CD1c-positive myeloid dendritic cell (primary cell): ENCODE results near the gene TFDP2.
"Not testable (repeated sequence)": the region's sequence is repeated elsewhere in the genome, so short reads cannot be mapped to it uniquely, and the experiment has no call there.

Experiments
- DNase-seq: peaks from one replicate; pipeline ENCODE4 v3.0.0-alpha.2; 2016; ENCODE audit errors: extremely low spot score

The TFDP2 gene

DNA sequence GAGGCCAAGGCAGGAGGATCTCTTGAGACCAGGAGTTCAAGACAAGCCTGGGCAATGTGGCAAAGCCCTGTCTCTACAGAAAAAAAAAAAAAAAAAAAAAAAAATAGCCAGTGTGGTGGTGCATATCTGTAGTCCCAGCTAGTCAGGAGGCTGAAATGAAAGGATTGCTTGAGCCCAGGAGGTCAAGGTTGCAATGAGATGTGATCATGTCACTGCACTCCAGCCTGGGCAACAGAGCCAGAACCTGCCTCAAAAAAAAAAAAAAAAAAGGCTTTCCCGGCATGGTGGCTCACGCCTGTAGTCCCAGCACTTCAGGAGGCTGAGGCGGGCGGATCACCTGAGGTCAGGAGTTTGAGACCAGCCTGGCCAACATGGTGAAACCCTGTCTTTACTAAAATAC is 73.7 kb downstream of the TFDP2 start:
- not testable (repeated sequence) for DNase-seq

DNA sequence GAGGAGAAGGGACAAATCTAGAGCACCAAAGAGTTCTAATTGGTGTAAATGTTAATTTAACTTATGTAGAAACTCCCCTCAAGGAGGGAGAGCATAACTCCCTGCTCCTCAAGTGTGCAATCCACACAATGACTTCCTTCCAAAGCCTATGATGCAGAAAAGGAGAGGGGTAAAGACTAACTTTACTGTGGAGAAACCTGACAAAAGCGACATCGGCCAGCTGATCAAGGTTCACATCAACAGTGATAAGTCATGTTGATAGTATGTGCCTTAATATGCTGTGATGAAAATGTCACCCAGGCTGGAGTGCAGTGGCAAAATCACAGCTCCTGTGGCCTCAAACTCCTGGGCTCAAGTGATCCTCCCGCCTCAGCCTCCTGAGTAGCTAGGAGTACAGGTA is 76.5 kb downstream of the TFDP2 start:
- no peak for DNase-seq

DNA sequence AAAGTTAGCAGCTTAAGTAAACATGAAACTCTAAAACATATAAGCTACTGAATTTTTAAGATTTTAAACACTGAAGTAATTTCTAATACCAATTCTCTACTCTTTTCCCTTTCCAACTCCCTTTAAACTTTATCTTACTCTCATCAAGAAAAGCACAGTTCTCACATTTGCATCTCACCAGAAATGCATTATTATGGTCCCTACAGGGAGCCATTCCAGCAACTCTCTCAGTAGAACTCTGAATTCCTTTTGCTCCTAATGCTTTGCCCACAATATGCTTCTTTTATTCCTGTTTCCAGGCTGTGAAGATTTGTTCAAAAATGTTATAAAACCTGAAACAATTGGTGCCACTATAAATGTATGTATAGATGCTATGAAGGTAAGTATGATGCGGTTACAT is 83.4 kb downstream of the TFDP2 start:
- DNase-seq, result no peak

DNA sequence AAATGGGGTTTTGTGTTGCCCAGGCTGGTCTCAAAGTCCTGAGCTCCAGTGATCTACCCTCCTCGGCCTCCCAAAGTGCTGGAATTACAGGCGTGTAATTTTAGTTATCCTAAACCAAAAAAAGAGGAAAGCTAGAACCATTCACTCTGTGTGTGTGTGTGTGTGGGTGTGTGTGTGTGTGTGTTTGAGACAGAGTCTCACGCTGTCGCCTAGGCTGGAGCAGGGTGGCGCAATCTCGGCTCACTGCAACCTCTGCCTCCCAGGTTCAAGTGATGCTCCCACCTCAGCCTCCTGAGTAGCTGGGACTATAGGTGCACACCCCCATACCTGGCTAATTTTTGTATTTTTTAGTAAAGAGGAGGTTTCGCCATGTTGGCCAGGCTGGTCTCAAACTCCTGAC is 84.0 kb downstream of the TFDP2 start:
- DNase-seq, result no peak

DNA sequence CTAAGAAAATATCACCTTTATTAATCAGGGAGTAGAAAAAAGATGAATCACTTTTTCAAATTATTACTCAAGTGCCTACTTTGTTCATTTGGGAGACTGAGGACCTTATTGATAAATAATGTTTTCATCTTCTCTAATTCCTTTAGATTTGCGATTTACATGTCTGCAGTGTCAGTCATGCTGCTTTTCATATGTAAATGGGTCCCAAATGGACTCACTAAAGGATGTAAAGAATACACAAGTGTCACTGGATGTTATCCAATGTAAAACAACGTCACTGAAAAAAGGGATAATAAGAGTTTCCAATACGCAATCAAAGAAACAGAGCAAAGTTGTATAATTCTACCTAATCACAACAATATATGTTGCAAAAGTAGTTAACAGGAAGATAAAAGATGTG is 84.9 kb downstream of the TFDP2 start:
- no peak for DNase-seq

DNA sequence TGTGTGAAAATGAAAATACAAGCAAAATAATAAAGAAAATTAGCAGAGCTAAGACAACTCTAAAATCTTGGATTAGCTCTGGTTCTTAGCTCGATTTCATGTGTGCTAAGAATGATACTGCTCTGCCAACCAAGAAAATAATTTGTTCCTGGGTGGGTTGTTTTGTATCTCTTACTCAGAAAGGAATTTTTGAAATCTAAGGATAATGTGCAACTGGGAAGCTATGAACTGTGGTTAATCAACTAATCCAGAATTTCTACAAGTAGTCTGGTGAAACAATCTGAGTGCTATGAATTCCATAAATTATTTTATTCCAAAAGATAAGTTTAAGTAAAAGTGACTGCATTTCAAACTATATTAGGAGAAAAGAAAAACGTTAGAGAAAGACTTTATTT is 92.0 kb downstream of the TFDP2 start:
- no peak for DNase-seq

DNA sequence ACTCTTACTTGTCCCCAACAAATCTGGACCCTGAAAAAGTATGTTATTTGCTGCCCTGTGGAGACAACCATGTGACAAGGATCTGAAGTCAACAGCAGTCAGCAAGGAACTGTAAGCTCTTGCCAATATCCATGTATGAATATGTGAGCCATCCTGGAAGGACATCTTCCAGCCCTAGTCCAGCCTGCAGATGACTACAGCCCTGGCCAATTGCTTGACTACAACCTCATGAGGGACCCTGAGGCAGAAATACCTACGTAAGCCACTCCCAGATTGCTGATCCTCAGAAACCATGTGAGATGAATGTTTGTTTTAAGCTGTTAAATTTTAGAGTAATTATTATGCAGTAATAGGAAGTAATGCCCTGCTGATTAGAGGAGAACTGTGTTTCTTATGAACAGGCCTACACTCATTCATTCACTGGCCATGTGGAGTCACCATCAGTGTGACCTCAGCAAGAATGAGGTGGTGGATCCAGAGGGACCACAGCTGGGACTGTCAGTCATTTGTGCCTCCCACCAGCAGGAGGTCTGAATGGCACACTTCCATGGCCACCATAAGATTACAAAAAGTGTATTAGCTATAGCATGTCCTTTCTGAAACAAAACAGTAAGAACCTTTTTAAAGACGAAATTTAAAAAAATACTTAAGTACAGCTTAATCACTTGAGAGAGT is 92.6 kb downstream of the TFDP2 start:
- no peak for DNase-seq

DNA sequence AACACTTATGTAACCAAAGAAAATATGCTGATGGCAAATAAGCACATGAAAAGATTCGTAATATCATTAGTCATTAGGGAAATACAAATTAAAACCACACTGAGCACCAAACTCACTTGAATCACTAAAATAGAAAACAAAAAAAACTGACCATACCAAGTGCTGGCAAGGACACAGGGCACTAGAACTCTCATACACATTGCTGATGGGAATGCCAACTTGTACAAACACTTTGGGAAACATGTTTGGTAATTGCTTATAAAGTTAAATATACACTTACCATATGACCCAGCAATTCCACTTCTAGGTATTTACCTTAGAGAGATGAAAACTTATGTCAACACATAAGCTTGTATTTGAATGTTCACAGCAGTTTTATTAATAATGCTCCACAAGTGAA is 95.5 kb downstream of the TFDP2 start:
- no peak for DNase-seq

DNA sequence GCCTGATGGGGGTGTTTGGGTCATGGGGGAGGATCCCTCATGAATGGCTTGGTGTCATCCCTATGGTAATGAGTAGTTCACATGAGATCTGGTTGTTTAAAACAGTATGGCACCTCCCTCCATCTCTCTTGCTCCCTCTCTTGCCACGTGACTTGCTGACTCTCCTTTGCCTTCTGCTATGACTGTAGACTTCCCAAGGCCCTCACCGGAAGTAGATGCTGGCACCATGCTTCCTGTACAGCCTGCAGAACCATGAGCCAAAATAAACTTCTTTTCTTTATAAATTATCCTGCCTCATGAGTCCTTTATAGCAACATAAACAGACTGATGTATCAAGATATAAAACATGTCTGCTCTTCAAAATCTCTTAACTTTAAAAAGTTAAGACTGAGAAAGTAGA is 96.1 kb downstream of the TFDP2 start:
- DNase-seq, result no peak

DNA sequence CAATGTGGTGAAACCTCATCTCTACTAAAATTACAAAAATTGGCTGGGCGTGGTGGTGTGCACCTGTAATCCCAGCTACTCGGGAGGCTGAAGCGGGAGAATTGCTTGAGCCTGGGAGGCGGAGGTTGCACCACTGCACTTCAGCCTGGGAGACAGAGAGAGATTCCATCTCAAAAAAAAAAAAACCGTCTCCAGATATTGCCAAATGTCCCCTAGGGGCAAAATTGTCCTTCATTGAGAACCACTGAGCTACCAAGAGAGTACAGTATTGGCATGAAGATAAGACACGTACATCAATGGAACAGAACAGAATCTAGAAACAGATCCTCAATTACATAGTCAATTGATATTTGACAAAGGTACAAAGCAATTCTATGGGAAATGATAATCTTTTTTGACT is 98.0 kb downstream of the TFDP2 start:
- no peak for DNase-seq

DNA sequence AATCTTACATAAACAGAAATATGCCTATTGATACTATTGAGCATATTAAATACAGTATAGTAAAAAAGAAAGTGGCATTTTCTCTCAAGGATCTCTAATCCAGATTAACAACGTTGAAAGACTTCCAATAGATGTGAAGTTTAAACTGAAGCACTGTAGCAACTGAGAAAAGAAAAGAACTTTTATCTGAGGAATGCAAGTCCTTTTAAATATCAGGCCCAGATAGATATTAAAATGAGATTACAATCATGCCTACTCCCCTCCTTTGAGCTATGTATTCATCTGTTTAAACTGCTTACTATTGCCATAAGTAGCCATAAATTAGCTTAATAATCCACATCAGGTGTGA is 102.3 kb downstream of the TFDP2 start:
- no peak for DNase-seq

DNA sequence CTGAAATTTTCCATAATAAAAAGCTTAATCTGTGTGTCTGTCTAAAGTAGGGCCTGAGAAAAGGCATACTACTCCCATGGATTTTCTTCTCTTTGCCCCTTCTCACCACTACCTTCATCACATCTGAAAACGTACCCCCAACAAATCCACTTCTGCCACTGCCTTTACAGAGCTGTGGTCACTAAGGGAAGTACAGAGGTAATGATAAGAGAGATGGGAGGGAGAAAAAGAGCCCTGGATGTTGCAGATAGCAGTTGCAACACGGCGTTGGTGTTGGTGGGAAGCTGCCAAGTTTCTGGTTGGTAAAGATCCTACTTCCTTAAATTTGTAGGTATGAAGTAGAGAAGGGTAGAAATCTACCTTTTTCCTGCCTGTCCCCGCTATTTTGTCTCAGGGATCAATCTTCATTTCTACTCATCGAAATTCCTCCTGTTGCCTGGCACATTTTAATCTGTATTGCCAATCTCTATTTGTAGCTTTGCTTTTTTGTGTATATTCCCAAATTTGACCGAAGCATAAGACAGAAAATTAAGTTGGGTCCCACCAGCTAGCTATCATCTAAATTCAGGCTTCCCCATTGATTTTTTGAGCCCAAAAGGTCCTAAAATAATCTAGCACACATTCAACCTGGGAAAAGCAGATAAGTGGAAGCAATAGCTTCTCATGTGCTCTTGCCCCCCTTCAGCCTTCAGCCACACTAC is 102.9 kb downstream of the TFDP2 start:
- no peak for DNase-seq

DNA sequence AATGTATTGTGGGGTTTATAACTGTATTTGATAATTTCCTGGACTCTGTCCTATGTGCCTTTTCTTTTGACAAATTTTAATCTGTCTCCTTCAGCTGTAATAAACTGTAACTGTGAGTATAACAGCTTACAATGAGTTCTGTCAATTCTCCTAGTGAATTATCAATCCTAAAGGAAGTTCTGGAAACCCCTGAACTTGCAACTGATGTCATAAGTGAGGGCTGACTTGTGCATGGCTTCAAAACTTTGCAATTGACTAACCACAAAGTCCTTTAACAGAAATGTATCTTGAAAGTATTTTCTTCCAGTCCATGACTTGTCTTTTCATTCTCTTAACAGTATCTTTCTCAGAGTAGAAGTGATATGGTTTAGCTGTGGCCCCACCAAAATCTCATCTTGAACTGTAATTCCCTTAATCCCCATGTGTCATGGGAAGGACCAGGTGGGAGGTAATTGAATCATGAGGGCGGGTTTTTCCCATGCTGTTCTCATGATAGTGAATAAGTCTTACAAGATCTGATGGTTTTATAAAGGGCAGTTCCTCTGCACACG is 108.3 kb downstream of the TFDP2 start:
- no peak for DNase-seq

DNA sequence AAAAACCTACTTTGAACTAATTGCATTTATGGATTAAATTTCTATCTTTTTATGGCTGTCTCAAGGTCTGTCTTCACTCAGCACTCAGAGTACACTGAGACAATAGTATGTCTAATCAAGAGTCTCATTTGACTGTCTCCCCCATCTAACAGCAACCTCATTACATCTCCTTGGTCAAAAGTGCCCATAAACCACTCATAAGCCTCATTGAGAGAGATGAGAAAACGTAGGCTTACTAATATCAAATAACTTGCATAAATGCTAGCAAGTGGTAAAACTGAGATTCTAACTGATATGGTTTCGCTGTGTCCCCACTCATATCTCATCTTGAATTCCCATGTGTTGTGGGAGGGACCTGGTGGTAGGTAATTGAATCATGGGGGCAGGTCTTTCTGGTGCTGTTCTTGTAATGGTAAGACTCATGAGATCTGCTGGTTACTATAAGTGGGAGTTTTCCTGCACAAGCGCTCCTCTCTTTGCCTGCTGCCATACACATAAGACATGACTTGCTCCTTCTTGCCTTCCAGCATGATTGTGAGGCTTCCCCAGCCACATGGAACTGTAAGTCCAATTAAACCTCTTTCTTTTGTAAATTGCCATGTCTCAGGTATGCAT is 113.9 kb downstream of the TFDP2 start:
- DNase-seq, result no peak

DNA sequence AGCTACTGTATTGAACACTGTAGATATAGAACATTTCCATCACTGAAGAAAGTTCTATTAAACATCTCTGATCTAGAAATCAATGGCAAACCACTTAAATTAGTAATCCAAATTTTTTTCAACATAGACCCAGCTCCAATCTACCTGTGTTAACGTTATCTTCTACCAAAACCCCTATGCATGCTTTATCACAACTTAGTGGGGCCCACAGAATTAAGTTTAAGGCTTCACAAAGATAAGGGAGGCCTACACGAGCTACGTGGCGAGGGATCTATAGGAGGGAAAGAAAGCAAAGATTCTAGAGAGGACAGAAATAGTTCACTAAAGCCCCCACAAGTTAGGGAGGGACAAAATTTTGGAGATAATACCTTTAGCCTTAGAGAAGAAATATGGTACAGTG is 116.1 kb downstream of the TFDP2 start:
- no peak for DNase-seq

DNA sequence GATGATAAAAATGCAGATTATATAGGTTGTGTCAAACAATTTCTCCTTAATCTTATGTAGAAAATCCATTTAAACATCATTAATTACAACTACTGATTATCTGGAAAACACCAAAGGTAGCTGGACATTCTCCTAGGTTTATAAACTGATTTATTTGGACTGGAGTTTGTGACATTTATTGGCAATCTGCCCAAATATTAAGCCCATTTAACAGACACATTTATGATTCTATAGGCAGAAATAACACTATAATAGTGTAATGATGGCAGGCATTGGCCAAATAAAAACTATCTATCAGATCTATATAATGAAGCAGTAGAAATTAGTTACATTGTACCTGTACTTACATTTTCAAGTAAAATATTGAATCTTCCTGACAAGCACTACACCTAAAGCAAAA is 117.8 kb downstream of the TFDP2 start:
- no peak for DNase-seq

DNA sequence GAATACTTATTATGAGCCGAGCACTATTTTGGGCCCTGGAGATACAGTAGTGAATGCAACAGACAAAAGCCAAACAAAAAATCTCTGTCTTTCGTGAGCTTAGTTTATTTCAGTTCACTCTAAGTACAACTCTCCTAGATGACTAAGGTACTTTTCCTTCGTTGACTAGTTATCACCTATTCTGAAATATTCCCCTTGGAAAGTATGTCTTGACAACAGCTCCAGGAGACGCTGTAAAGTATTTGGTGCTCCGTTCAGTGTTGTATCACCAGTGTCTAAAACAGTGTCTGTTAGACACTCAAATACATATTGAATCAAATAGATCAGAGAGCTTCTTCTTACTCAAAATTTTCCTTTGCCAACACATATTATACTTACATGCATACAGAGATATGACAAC is 119.6 kb downstream of the TFDP2 start:
- no peak for DNase-seq

DNA sequence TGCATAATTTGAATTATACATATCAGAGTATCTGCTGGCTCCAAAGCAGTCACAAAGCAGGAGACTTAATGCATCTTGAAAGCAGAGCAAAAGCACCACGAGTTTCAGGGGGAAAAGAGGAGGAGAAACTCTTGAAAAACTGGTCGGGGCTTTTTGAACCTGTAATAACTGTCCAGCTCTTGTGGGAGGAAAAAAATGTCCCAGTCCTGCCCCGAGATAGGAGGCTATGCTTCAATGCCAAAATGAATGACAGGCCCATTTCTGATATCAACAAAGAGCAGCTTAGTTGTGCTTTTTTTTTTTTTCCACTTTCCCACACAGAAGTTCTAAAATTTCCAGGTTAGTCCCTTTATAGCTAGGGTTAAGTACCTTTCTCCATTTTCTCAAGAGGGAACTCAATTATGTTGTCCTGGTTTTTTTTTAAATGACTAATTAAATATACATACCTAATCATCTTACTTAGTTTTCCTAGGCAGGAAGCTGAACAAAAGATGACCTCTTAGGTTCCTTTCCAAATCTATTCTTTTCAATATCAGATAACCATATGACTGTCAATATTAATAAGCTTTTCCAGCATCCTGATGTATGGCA is 120.2 kb downstream of the TFDP2 start:
- no peak for DNase-seq

DNA sequence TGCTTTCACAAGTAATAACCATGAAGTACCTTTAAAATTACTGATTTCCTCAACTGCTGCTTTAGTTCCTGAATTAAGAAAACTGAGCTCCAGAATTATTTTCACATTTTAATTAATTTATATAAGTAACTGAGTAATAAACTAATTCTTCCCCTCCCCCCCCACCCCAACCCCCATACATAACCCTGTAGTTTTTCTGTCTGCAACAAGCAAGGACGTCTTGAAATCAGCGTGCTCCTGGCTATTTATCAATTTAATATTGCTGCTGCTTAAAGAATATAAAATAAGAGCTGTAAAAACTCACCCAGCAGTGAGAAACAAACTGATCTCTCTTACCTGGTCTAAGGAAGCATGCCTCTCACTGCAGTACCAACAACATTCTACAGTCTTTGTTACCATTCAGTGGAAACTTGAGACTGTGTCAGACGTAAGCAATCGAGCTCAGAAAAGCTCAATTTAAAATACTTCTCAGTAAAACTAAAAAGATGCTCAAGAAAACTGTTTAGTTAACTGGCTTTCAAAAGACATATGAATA is 121.0 kb downstream of the TFDP2 start:
- peak; percentile 23 for DNase-seq

DNA sequence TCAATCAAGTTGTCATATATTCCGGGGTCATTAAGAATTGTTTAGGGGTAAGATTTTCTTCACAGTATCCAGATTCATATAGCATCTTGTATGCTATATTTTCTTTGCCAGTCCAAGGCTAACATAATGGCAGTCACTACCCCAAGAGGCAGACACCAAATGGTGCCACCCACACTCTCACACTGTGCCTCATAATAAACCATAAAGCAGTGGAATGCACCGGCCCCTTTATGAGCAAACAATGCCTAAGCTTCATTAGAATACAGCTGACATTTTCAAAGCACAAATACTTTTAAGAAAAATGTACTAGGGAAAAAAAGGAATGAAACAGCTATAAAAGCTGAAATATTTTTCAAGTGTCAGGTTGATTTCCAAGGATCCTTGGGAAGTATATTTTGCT is 121.6 kb downstream of the TFDP2 start:
- peak; percentile 10 for DNase-seq

DNA sequence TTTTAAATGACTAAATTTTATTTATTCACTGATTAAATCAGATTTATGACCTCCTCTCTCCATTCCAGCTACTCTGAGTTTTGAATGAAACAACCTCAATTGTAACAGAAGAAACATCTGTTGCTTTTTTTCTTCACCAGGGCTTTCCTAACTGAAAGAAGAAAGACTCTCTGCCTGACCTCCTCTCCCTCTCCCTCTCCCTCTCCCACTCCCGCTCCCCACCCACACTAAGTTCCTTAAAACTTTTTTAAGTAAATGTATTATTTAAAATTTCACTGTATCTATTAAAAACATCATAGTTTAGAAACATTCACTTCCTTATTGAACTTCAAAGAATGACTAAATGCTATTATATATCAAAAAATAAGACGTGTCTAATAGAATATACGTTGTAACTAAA is 122.0 kb downstream of the TFDP2 start:
- DNase-seq, result peak; percentile 57

DNA sequence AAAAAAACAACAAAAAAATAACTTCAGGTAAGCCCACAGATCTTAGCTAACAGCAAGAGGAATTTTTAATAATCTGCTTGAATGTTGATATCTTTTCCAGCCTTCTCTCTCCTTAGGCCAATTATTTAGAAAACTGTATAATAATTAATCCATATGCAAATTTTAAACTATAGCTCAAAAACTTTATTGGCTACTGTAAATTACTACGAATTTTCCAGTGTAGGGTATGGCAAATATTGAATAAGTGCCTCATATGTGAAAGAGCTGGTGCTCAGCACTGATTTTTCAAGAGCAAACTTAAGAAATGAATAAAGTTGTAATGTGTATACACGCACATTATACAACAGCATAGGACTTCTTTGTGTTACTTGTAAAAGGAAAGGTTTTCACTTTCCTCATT is 123.0 kb downstream of the TFDP2 start:
- DNase-seq, result no peak

DNA sequence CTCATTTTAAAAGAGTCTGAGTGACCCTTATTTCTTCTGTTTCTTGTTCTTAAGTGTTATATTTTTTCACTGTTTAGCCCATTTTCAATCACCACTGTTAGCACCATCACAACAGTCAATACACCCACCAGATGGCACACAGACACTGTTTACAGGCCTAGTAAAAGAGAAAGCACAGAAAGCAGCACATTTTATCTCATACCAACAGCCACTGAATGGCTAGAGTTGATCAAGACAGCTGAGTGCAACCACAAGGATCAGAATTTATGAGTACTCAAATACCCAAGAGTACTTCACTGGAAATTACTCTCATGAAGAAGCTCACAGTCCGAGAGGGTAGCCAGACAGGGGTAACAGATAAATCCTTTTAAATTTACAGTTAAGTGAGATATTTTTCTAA is 127.0 kb downstream of the TFDP2 start:
- DNase-seq, result no peak
